Memory B cell (primary cell): Measurements from ENCODE around the gene OR10H2.
"Not testable (repeated sequence)": the region's sequence is repeated elsewhere in the genome, so short reads cannot be mapped to it uniquely, and the experiment has no call there.

Experiments
- ATAC-seq: fragments of 150-1000 bp; cut with Tn5 transposase; 2 replicates; pipeline ENCODE4 v1.10.0; 2021; ENCODE audit warnings: low read depth, mild to moderate bottlenecking, moderate library complexity
- DNase-seq, 2 donors: peaks; one replicate each; pipeline ENCODE4 v3.0.0; 2022; ENCODE audit warnings: low spot score in 2 of 2
- H3K27ac Mint-ChIP-seq: one replicate; pipeline ENCODE4 v1.8.0; 2022; ENCODE audit warnings: mild to moderate bottlenecking, moderate library complexity, mixed read lengths
- H3K27me3 Mint-ChIP-seq: one replicate; pipeline ENCODE4 v1.8.0; 2022; ENCODE audit warnings: mixed read lengths
- H3K36me3 Mint-ChIP-seq: one replicate; pipeline ENCODE4 v1.8.0; 2022; ENCODE audit warnings: mild to moderate bottlenecking, mixed read lengths
- H3K4me1 Mint-ChIP-seq: one replicate; pipeline ENCODE4 v1.8.0; 2022; ENCODE audit warnings: mixed read lengths
- H3K4me3 Mint-ChIP-seq: one replicate; pipeline ENCODE4 v1.8.0; 2022; ENCODE audit warnings: mild to moderate bottlenecking, moderate library complexity, mixed read lengths
- H3K9me3 Mint-ChIP-seq: one replicate; pipeline ENCODE4 v1.8.0; 2022; ENCODE audit warnings: mixed read lengths

Gene OR10H2

DNA sequence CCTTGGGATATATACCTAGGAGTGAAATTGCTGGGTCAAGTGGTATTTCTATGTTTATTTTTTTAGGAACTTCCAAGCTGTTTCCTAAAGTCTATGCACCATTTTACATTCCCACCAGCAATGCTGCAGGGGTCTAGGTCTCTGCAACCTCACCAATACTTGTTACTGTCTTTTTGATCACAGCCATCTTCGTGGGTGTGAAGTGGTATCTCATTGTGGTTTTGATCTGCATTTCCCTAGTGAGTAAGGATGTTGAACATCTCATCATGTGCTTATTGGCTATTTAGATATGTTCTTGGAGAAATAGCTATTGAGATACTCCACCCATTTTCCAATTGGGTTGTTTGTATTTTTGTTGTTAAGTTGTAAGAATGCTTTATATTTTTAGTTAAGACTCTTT lies 2.7 kb downstream of the OR10H2 start:
- ATAC-seq (no peak), DNase-seq (no peak)
- Mint-ChIP-seq H3K36me3 (no peaks in the 10 kb centered on the region), H3K27ac (no peak overlapping the region), H3K9me3 (no peaks in the 10 kb centered on the region), H3K4me3 (no peak overlapping the region), H3K27me3 (peaks cover 21% of the 10 kb centered on the region), H3K4me1 (no peaks in the 10 kb centered on the region)

- ATAC-seq (no peak), DNase-seq (no peak)
- Mint-ChIP-seq H3K27me3 (peaks cover 15% of the 10 kb centered on the region), H3K9me3 (no peaks in the 10 kb centered on the region), H3K27ac (no peak overlapping the region), H3K4me3 (no peak overlapping the region), H3K4me1 (no peaks in the 10 kb centered on the region), H3K36me3 (no peaks in the 10 kb centered on the region)
Observed at GRCh38 chr19:15732388-15732787, 4.6 kb downstream of the OR10H2 start.

- Mint-ChIP-seq H3K36me3 (no peaks in the 10 kb centered on the region), H3K27me3 (peaks cover 10% of the 10 kb centered on the region), H3K4me3 (no peak overlapping the region), H3K4me1 (no peaks in the 10 kb centered on the region), H3K27ac (no peak overlapping the region), H3K9me3 (no peaks in the 10 kb centered on the region)
- DNase-seq (no peak), ATAC-seq (no peak)
Observed at GRCh38 chr19:15733895-15734294, 6.1 kb downstream of the OR10H2 start.

GRCh38 chr19:15737722-15738121 lies 9.9 kb downstream of the OR10H2 start, which contains the start of gene OR10H3:
TSS of gene OR10H3 (plus strand) at chr19:15737985. CDS start at chr19:15741393, 3,408 bp downstream.
- H3K4me3 Mint-ChIP-seq = no peak within 1 kb of the TSS
- H3K9me3 Mint-ChIP-seq = peaks cover 10% of the 10 kb centered on the region

DNA sequence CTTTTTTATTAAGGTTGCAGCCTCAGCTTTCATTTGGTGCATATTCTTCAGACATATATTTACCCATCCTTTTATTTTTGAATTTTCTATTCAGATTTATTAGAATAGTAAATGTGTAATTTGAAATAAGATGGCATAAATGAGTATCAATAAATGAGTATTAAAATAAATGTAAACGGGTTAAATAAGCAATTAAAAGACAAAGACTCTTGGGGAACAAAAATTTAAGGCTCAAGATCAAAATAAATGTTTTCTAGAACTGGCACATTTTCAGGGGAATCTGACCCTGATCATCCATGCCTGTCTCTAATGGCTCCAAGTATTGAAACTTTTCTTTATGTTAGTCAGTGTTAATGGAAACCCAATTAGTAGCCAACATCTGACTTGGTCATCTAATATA lies 13.0 kb downstream of the OR10H2 start:
- no peak for ATAC-seq
- peaks cover 6% of the 10 kb centered on the region for H3K36me3 Mint-ChIP-seq
- no peaks in the 10 kb centered on the region for H3K4me1 Mint-ChIP-seq
- H3K27me3 Mint-ChIP-seq = peaks cover 22% of the 10 kb centered on the region
- peaks cover 11% of the 10 kb centered on the region for H3K9me3 Mint-ChIP-seq
- H3K27ac Mint-ChIP-seq = no peak overlapping the region
- H3K4me3 Mint-ChIP-seq = no peak overlapping the region
- no peak for DNase-seq

More at GRCh38 chr19:15737722-15738121, 9.9 kb downstream of the OR10H2 start, which contains the start of gene OR10H3:
- Mint-ChIP-seq H3K27ac (no peak within 1 kb of the TSS), H3K36me3 (peaks cover 4% of the 10 kb centered on the region), H3K4me1 (no peaks in the 10 kb centered on the region), H3K27me3 (peaks cover 21% of the 10 kb centered on the region)
- ATAC-seq (no peak), DNase-seq (no peak)

DNA sequence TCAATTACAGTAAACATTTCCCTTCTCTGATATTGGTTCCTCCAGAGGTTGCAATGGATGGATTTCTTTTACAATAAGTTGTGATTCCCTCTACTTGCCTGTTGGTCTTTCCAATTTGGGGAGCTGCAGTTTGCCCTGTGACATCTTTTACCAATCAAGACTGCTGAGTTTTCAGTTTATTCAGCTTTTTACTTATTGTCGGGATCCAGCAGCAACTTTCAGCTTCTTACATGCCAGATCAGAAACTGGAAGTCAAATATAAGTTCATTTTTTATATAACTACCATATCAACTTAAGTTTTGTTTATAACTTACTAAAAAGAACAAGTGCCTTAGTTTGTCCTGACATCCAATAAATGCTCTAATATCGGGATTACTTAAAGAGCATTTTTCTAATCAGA lies 20.4 kb downstream of the OR10H2 start:
- no peak for DNase-seq
- Mint-ChIP-seq H3K4me1 (no peaks in the 10 kb centered on the region), H3K36me3 (no peaks in the 10 kb centered on the region), H3K4me3 (no peak overlapping the region), H3K27ac (no peak overlapping the region), H3K9me3 (peaks cover 5% of the 10 kb centered on the region), H3K27me3 (peaks cover 12% of the 10 kb centered on the region)
- ATAC-seq = no peak

GRCh38 chr19:15758379-15758778 lies 30.6 kb downstream of the OR10H2 start:
- Mint-ChIP-seq H3K9me3 (peaks cover 3% of the 10 kb centered on the region), H3K36me3 (peaks cover 1% of the 10 kb centered on the region), H3K27ac (no peak overlapping the region), H3K4me3 (no peak overlapping the region), H3K4me1 (no peaks in the 10 kb centered on the region), H3K27me3 (peaks cover 21% of the 10 kb centered on the region)
- ATAC-seq (no peak), DNase-seq (no peak)

DNA sequence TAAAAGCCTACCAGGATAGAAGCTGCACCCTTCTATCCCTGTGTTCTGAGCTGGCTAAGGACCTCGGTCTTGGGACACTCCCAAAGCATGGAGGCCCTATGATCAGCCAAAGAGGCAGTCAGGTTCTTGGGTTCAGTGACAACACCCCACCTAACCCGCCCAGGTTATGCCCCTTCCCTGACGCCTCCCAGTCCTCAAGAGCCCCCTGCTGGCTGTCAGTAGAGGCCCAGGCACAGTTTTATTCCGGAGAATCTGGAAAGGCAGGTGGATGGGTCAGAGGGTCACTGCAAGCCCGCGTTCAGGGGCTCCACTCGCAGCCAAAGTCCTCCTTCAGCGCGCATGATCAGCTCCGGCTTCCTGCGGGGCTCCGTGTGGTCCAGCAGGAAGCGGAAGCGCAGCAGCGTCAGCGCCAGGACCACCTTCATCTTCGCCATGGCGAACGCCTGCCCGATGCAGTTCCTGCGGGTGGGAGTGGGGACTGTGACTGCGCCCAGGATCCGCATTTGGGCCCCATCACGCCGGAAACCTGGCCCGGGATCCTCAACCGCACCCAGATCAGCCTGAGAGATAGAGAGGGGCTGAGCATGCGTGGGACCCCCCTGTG lies 32.2 kb downstream of the OR10H2 start:
- DNase-seq (no peak), ATAC-seq (no peak)
- Mint-ChIP-seq H3K27me3 (peaks cover 26% of the 10 kb centered on the region), H3K36me3 (peaks cover 1% of the 10 kb centered on the region), H3K4me1 (no peaks in the 10 kb centered on the region), H3K9me3 (peaks cover 8% of the 10 kb centered on the region), H3K27ac (no peak overlapping the region), H3K4me3 (no peak overlapping the region)

DNA sequence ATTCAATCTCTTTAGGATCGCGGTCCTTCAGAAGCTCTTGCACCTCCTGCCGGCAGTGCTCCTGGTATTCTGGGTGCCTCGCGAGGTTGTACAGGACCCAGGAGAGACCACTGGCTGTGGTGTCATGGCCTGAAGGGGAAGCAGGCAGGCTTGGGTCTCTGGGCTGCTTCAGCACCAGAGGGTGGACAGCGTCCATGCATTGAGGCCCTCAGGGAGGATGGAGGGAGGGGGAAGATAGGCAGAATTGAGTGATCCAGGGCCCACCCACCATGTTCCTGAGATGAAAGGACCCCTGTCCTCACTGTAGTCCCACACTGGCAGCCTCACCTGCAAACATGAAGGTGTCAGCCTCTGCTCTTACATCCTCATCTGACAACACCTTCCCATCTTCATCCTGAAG lies 41.8 kb downstream of the OR10H2 start:
- ATAC-seq (no peak), DNase-seq (no peak)
- Mint-ChIP-seq H3K4me1 (no peaks in the 10 kb centered on the region), H3K36me3 (no peaks in the 10 kb centered on the region), H3K9me3 (peaks cover 4% of the 10 kb centered on the region), H3K4me3 (no peak overlapping the region), H3K27me3 (peaks cover 30% of the 10 kb centered on the region), H3K27ac (no peak overlapping the region)

DNA sequence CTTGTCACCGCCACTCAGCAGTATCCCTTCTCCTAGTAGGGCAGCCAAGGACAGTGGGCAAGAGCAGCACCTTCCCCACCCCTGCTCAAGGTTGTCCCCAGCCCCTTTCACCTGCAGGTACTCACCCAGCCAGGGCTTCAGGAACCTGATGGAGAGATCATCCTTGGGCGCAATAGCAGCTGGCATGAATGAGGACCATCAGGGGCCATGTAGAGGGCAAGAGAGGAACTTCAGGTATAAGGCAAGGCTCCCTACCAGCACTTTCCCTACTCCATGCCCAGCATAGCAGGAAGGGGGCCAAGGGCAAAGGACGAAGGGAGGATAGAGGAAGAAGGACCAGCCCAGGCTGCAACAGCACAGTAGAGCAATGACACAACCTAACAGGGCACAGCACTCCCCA lies 46.3 kb downstream of the OR10H2 start:
- H3K27me3 Mint-ChIP-seq = peaks cover 36% of the 10 kb centered on the region
- not testable (repeated sequence) for DNase-seq, H3K4me3 Mint-ChIP-seq

DNA sequence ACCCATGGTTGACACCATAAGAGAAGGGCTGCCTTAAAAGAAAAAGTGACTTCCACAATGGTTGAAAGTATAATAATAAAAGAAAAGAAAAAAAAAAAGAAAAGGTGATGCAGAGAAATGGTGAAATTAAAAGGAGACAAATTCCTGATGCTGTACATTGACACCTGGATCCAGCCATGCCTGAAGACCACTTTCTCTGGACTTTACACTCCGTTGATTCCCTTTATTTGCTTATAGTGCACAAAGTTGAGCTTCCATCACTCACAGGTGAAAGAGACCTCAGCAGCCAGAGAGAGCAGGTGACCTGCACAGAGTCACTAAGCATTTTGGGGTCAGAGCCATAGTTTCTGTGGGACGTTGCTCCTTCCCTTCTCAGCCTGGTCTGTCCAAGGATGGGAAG lies 47.4 kb downstream of the OR10H2 start:
- H3K36me3 Mint-ChIP-seq = peaks cover 2% of the 10 kb centered on the region
- no peak for ATAC-seq
- H3K4me3 Mint-ChIP-seq = no peak overlapping the region
- H3K9me3 Mint-ChIP-seq = no peaks in the 10 kb centered on the region
- DNase-seq = no peak
- H3K4me1 Mint-ChIP-seq = no peaks in the 10 kb centered on the region
- H3K27me3 Mint-ChIP-seq = peaks cover 33% of the 10 kb centered on the region
- no peak overlapping the region for H3K27ac Mint-ChIP-seq

More for the DNA sequence above, 46.3 kb downstream of the OR10H2 start:
- not testable (repeated sequence) for ATAC-seq, H3K27ac Mint-ChIP-seq, H3K36me3 Mint-ChIP-seq, H3K4me1 Mint-ChIP-seq, H3K9me3 Mint-ChIP-seq

- H3K27ac Mint-ChIP-seq = no peak overlapping the region
- H3K4me3 Mint-ChIP-seq = no peak overlapping the region
- no peaks in the 10 kb centered on the region for H3K4me1 Mint-ChIP-seq
- peaks cover 2% of the 10 kb centered on the region for H3K36me3 Mint-ChIP-seq
- ATAC-seq (no peak), DNase-seq (no peak)
- H3K27me3 Mint-ChIP-seq = peaks cover 31% of the 10 kb centered on the region
- H3K9me3 Mint-ChIP-seq = no peaks in the 10 kb centered on the region
Observed at GRCh38 chr19:15776264-15776663, 48.4 kb downstream of the OR10H2 start.

GRCh38 chr19:15776991-15777970 lies 49.5 kb downstream of the OR10H2 start:
- ATAC-seq (no peak), DNase-seq (no peak)
- no peaks in the 10 kb centered on the region for H3K9me3 Mint-ChIP-seq
- peaks cover 24% of the 10 kb centered on the region for H3K27me3 Mint-ChIP-seq
- no peak overlapping the region for H3K27ac Mint-ChIP-seq
- H3K4me3 Mint-ChIP-seq = no peak overlapping the region
- H3K4me1 Mint-ChIP-seq = no peaks in the 10 kb centered on the region
- peaks cover 2% of the 10 kb centered on the region for H3K36me3 Mint-ChIP-seq
